ENCODE data around the gene NUP107.

DNA sequence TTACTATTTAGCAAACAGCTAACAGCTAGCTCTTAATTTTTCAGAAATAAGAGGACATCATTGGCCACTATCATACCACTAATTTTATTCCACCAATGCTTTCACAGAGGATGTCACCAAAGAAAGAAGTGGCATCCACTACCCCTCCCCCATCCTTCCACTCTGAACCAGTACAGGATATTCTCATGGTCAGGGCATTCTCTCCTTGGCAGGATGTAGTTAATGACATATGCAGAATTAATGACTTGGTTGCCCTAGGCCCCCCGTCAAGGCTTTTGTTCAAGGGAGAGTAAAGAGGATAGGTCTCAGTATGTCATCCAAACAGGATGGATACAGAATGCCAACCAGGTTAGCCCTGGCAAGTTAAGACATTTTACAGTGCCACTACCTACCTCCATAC is 18.9 kb upstream of the NUP107 start:
- TF ChIP-seq, protein P1, sequence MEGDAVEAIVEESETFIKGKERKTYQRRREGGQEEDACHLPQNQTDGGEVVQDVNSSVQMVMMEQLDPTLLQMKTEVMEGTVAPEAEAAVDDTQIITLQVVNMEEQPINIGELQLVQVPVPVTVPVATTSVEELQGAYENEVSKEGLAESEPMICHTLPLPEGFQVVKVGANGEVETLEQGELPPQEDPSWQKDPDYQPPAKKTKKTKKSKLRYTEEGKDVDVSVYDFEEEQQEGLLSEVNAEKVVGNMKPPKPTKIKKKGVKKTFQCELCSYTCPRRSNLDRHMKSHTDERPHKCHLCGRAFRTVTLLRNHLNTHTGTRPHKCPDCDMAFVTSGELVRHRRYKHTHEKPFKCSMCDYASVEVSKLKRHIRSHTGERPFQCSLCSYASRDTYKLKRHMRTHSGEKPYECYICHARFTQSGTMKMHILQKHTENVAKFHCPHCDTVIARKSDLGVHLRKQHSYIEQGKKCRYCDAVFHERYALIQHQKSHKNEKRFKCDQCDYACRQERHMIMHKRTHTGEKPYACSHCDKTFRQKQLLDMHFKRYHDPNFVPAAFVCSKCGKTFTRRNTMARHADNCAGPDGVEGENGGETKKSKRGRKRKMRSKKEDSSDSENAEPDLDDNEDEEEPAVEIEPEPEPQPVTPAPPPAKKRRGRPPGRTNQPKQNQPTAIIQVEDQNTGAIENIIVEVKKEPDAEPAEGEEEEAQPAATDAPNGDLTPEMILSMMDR (IDR thresholded peaks at IDR 0.05), result no peak
- TF ChIP-seq POLR2A (IDR thresholded peaks at IDR 0.05), result no peak
